ENCODE measurements around the gene CAPZA1. TPM values are rescaled to one million over a fixed set of nuclear protein-coding genes. Genes with fewer than 3 reads are reported as not detected.

Gene CAPZA1
- total RNA-seq, 1 experiment from 2014 or later = 273 TPM

- CTCF ChIA-PET = interaction anchor here (0.6 to 3.0 kb wide), 5 partner anchors 86 to 357 kb away, joined by 3 to 23 read pairs (median 4); partner anchors contain the start of gene LRIG2
Observed at GRCh38 chr1:112716133-112716720, 96.6 kb downstream of the CAPZA1 start.

GRCh38 chr1:112717263-112717873 is 97.7 kb downstream of the CAPZA1 start:
- ATAC-seq = no peak
- Histone ChIP-seq H3K9me2 (replicated peaks; ENCODE audit: low read length) (no peaks in the 10 kb centered on the region), H3K9me3 (ENCODE audit: low read length) (no peaks in the 10 kb centered on the region), H2AFZ (ENCODE audit: low read length) (no peak overlapping the region), H4K20me1 (ENCODE audit: low read length) (no peaks in the 10 kb centered on the region), H3K27ac (ENCODE audit: low read length) (no peak overlapping the region), H3K4me3 (ENCODE audit: low read length) (no peak overlapping the region), H3K9ac (ENCODE audit: low read length) (no peak overlapping the region), H3K79me2 (ENCODE audit: low read length) (no peaks in the 10 kb centered on the region), H3K4me1 (ENCODE audit: insufficient read depth, low read length) (peaks cover 13% of the 10 kb centered on the region; the same call in 1 of the 2 replicates), H3F3A (ENCODE audit: low read length, unreplicated experiment) (no peaks in the 10 kb centered on the region), H3K36me3 (ENCODE audit: low read depth, low read length) (no peaks in the 10 kb centered on the region), H3K27me3 (ENCODE audit: low read length) (no peaks in the 10 kb centered on the region), H3K4me2 (ENCODE audit: low read length) (no peak overlapping the region)
- ChIA-PET CTCF (interaction anchor here (0.7 to 3.0 kb wide), 2 partner anchors 61 to 87 kb away, joined by 3 to 23 read pairs; no protein-coding TSS in a partner anchor), POLR2A (ENCODE audit: unreplicated experiment) (no interaction called here)
- no peak for DNase-seq
- intact Hi-C loops (cut with micrococcal nuclease) = loop anchor here (2.0 to 5.0 kb wide), 4 partner anchors 150 to 960 kb away; partner anchors contain the start of gene SLC16A1
- no peak for TF ChIP-seq EZH2phosphoT487 (IDR thresholded peaks at IDR 0.05; ENCODE audit: borderline replicate concordance, low read length)
- no peak for TF ChIP-seq CTCF (conservative IDR thresholded peaks at IDR 0.05; ENCODE audit: low read depth, low read length)
- TF ChIP-seq EZH2 (IDR thresholded peaks at IDR 0.05; ENCODE audit: low read length, unreplicated experiment) = no peak
- BruUV-seq (replicated peaks) = no TSS peak

More at GRCh38 chr1:112716133-112716720, 96.6 kb downstream of the CAPZA1 start:
- Histone ChIP-seq H3K4me1 (ENCODE audit: insufficient read depth, low read length) (peaks cover 13% of the 10 kb centered on the region; the same call in 1 of the 2 replicates), H3K9me3 (ENCODE audit: low read length) (no peaks in the 10 kb centered on the region), H4K20me1 (ENCODE audit: low read length) (no peaks in the 10 kb centered on the region), H3K9me2 (replicated peaks; ENCODE audit: low read length) (no peaks in the 10 kb centered on the region), H3K79me2 (ENCODE audit: low read length) (no peaks in the 10 kb centered on the region), H2AFZ (ENCODE audit: low read length) (peak overlapping the region; percentile 87), H3F3A (ENCODE audit: low read length, unreplicated experiment) (no peaks in the 10 kb centered on the region), H3K36me3 (ENCODE audit: low read depth, low read length) (no peaks in the 10 kb centered on the region), H3K27me3 (ENCODE audit: low read length) (no peaks in the 10 kb centered on the region), H3K9ac (ENCODE audit: low read length) (no peak overlapping the region), H3K4me2 (ENCODE audit: low read length) (peak overlapping the region; percentile 92), H3K4me3 (ENCODE audit: low read length) (peak overlapping the region; percentile 70), H3K27ac (ENCODE audit: low read length) (no peak overlapping the region)
- intact Hi-C loops (cut with micrococcal nuclease) = loop anchor here (1.0 to 5.0 kb wide), 5 partner anchors 88 to 961 kb away; partner anchors contain the start of gene SLC16A1
- TF ChIP-seq CTCF (conservative IDR thresholded peaks at IDR 0.05; ENCODE audit: low read depth, low read length) (peak; percentile 96), EZH2 (IDR thresholded peaks at IDR 0.05; ENCODE audit: low read length, unreplicated experiment) (no peak), EZH2phosphoT487 (IDR thresholded peaks at IDR 0.05; ENCODE audit: borderline replicate concordance, low read length) (no peak)
- DNase-seq (peak; percentile 96), ATAC-seq (peak; percentile 61)
- no TSS peak for BruUV-seq (replicated peaks)
- POLR2A ChIA-PET (ENCODE audit: unreplicated experiment) = no interaction called here

All from PC-3 (cell line).